HG03432 (cell line): Measurements from ENCODE around the gene CST9.
"Not testable (repeated sequence)": the region's sequence is repeated elsewhere in the genome, so short reads cannot be mapped to it uniquely, and the experiment has no call there.

Experiments
- ATAC-seq: cut with Tn5 transposase; IDR thresholded peaks from one replicate; pipeline ENCODE4 v1.9.1; 2021; ENCODE audit warnings: mild to moderate bottlenecking, moderate library complexity; ENCODE audit not compliant: unreplicated experiment

CST9 gene

DNA sequence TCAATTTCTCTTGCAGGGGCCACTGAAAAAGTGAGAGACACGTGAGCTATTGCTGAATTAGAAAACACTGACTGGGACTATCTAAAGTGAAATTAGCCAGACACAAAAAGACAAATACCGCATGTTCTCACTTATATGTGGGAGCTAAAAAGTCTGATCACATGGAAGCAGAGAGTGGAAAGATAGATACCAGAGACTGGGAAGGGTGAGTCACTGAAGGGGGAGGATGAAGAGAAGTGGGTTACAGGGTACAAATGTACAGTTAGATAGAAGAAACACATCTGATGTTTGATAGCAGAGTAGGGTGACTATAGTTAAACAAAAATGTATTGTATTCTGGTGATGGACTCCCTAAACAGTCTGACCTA, 18.6 kb upstream of the CST9 start:
- no peak for ATAC-seq

DNA sequence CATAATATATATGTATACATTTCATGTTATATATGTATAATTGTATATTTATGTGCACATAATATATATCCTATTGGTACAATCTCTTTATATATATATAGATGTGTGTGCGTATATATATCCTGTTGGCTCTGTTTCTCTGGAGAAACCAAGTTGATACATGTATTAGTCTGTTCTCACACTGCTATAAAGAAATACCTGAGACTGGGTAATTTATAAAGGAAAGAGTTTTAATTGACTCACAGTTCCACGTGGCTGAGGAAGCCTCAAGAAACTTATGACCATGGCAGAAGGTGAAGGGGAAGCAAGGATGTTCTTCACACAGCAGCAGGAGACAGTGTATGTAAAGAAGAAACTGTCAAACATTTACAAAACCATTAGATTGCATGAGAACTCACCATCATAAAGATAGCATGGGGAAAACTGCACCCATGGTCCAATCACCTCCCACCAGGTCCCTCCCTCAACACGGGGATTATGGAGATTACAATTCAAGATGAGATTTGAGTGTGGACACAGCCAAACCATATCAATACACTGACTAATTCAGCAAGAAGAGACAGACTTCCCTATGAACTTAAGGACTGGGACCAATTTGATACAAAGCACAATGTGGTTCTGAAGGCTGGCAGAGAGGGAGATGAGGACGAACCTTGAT, 18.1 kb upstream of the CST9 start:
- no peak for ATAC-seq

- ATAC-seq, result peak; percentile 83
Observed at GRCh38 chr20:23622839-23623343, 17.2 kb upstream of the CST9 start.

GRCh38 chr20:23622401-23622800, 16.7 kb upstream of the CST9 start:
- not testable (repeated sequence) for ATAC-seq

DNA sequence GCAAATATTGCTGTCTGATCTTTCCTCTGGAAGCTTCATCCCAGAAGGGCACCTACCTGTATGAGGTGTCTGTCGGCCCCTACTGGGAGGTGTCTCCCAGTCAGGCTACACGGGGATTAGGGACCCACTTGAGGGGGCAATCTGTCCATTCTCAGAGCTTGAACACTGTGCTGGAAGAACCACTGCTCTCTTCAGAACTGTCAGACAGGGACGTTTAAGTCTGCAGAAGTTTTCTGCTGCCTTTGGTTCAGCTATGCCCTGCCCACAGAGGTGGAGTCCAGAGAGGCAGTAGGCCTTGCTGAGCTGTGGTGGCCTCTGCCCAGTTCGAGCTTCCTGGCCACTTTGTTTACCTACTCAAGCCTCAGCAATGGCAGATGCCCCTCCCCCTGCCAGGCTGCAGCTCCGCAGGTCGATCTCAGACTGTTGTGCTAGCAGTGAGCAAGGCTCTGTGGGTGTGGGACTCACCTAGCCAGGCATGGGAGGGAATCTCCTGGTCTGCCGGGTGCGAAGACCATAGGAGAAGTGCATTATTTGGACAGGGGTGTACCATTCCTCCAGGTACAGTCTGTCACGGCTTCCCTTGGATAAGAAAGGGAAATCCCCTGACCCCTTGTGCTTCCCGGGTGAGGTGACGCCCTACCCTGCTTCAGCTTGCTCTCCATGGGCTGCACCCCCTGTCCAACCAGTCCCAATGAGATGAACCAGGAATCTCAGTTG, 15.1 kb upstream of the CST9 start:
- not testable (repeated sequence) for ATAC-seq

DNA sequence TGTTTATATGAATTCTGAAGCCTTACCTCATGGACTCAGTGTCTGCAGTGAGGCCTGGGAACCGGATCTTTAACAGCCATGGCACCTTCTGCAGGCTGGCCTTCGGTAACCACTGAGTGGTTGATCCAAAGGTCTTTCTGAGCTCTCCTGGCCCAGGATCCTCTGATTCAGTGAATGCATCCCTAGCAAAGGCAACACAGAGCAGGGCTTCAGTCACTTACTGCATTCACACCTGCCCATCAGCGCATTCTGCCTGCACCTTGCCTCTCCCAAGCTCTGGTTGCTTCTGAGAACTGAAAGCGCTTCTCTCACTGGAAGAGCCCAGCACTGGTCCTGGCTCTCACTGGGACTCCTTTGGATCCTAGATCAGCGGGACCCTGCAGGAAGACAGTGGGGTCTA, 8.4 kb upstream of the CST9 start:
- ATAC-seq, result no peak

DNA sequence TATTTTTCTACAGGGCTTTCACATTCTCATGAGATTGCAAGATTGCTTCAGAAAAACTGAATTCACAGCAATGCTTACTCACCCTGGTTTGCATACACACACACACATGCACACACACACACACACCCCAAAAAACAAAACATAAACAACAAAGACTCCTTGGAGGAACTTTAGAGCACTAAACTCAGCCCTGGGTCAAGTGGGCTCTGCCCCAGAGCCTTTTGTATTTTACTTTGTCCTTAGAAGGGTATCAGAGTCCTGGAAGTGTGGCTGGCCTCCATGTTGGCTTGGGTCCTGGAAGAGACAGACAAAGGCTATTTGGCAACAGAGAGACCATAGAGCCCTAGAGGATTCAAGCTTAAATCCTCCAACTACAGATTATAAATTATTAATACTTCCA, 8.0 kb upstream of the CST9 start:
- ATAC-seq, result no peak

- no peak for ATAC-seq
Observed at GRCh38 chr20:23612396-23612795, 6.7 kb upstream of the CST9 start.

GRCh38 chr20:23609486-23610109, 3.9 kb upstream of the CST9 start:
- ATAC-seq, result no peak

- no peak for ATAC-seq
Observed at GRCh38 chr20:23608251-23608846, 2.6 kb upstream of the CST9 start.

DNA sequence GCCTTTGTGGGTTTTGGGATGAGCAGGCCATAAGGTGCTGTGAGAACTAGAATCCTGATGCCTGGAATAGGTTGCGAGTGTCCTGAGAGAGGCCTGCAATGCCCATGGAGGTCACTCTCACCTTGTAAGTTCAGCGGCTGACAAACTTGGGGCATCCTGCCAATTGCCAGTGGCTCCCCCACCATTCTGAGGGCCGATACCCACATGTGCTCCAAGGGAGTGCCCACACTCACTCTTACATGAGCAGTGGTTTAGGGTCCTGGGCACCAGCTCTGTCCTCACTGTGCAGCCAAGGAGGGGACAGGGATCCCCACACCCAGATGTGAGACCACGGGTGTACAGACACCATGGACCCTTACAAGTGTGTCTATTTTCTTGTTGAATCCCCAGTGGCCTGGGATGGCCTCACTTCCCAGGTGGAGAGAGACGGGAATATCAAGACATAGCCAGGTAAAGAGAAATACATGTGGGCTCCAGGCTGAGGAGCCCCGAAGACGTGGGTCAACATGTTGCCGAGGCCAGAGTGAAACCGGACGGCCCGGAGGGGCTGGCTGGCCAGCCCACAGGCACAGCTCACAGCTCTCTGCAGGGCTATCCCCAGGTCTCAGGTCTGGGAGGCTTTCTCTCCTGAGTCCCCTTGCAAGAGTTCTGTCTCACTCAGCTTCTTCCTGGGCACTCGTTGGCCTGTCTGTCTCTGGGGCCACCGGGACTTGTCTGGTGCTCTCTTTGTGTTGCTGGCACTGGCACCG, 2.0 kb upstream of the CST9 start:
- no peak for ATAC-seq

GRCh38 chr20:23606652-23607049, 934 bp upstream of the CST9 start:
- ATAC-seq, result peak; percentile 96

DNA sequence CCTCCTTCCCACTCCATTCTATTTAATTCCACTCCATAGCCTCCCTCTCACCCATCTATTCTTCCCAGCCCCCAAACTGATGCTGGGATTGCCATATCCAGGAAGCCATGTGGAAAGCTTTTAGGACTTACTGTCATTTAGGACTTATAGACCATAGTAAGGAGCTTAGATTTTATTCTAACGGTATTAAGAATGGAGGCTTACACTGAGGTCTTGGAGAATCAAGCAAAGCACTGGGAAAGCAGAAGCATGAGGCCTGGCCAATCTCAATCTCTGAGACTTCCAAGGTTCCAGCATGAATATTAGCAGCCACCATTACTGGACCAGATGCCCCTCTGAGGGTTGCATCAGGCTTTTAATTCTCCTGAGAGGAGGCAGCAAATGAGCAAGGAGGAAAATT, 1.4 kb downstream of the CST9 start:
- no peak for ATAC-seq

- no peak for ATAC-seq
Observed at GRCh38 chr20:23603321-23603720, 2.4 kb downstream of the CST9 start.

GRCh38 chr20:23602699-23603098, 3.0 kb downstream of the CST9 start:
- no peak for ATAC-seq

DNA sequence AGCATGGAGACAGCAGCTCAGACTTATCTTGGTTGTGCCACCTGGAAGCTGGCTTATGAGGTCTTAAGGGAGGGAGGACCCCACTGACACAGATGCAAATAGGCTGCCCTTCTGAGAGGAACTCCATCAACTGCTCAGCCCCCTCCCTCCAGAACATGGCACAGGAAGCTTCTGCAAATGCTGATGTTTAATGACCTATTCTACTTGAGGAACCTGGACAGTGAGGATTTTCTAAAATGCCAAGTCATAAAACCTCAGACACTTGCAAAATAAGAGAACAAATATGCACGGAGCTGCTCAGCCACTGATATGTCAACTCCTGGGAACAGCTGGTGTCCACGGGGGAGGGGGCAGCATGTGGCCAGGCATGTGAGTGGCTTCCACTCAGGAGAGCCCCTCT, 3.5 kb downstream of the CST9 start:
- ATAC-seq, result no peak

DNA sequence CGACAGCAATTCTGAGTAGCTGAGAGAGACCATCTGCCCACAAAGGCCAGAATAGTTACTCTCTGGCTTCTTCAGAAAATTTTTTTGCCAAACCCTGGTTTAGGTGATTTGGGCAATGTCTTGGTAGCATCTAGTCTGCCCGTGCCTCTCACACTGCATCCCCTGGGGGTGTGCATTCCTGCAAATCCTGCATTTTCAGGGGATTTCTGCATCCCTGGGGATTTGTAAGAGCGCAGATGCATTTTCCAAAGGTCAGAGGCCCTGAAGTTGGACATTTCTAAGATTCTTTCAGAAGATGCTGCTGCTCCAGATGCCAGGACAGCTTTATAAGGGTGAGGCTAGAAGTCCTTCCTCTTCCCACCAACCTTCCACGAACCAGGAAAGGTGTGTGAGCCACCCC, 4.0 kb downstream of the CST9 start:
- ATAC-seq, result no peak

DNA sequence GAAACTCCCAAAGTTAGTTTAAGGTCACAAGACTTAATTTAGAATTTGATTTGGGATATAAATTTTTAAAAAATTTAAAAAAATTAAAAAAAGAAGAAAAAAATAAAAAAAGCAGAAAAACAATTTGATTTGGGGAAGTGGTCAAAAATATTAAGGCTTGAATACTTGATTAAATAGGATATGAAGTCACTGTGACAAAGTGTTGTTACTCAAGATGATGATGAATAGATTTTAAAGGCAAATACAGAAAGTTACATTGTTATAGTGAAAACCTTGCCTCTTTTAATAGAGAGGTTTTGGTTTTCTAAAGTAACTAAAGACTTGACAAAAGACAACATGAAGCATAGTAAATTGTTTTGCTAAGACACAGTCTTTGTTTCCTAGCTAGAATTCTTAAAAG, 7.2 kb downstream of the CST9 start:
- no peak for ATAC-seq

DNA sequence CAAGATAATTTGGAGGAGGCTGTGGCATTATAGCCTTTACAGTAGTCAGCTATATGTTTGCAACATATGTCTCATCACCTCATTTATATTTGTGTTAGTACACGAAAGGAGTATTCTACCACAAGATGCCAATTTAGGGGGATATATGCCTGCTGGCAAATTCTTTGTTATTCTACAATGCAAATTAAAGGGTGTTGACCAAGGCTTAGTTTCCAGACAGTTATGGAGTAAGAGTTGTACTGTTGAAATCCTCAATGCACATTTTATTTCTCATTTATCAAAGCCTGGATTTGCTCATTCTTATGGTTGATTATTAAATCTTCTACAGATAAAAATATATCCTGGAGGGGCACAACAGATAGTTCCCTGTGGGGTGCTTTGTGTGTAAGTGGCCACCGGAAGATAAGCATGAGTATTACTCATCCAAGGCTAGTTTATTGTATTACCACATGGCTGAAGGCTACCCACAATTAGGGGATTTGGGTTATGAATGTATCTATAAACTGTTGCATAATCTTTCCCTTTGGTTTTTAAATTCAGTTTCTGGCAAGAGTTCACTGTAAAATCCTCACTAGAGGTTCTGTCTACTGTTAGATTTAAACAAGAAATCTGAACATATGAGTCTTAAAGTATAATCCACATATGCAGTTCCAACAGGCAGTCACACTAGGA, 9.0 kb downstream of the CST9 start:
- ATAC-seq, result no peak

GRCh38 chr20:23595941-23596340, 9.8 kb downstream of the CST9 start:
- ATAC-seq, result no peak
